WERI-Rb-1 (cell line): ENCODE data around the gene KRT80.

Experiments used
- DNase-seq: peaks from one replicate; pipeline ENCODE4 v3.0.0-alpha.2; 2020
- H3K27ac ChIP-seq: fragments of 250-450 bp; sonication (Bioruptor Pico); 2 replicates; pipeline ENCODE4 v1.5.1; 2020; ENCODE audit warnings: mild to moderate bottlenecking, moderate library complexity
- H3K27me3 ChIP-seq: fragments of 250-450 bp; sonication (Bioruptor Pico); 2 replicates; pipeline ENCODE4 v1.5.1; 2021; ENCODE audit warnings: mild to moderate bottlenecking, low read depth, moderate library complexity; ENCODE audit not compliant: insufficient read depth, severe bottlenecking
- H3K36me3 ChIP-seq: fragments of 250-450 bp; sonication (Bioruptor Pico); 2 replicates; pipeline ENCODE4 v1.5.1; 2020; ENCODE audit warnings: mild to moderate bottlenecking, moderate library complexity
- H3K4me3 ChIP-seq: 2 replicates; pipeline ENCODE4 v1.5.1; 2011; ENCODE audit warnings: low read depth, mild to moderate bottlenecking, control low read depth, low read length
- H3K9me3 ChIP-seq: fragments of 250-450 bp; sonication (Bioruptor Pico); 2 replicates; pipeline ENCODE4 v1.5.1; 2021; ENCODE audit warnings: mild to moderate bottlenecking, moderate library complexity; ENCODE audit not compliant: severe bottlenecking
- TF ChIP-seq, protein P1 (sequence below): IDR thresholded peaks from 2 replicates; pipeline ENCODE4 v1.5.1; 2011; ENCODE audit warnings: low read depth, mild to moderate bottlenecking, control low read depth, inconsistent platforms, low read length

KRT80 gene

DNA sequence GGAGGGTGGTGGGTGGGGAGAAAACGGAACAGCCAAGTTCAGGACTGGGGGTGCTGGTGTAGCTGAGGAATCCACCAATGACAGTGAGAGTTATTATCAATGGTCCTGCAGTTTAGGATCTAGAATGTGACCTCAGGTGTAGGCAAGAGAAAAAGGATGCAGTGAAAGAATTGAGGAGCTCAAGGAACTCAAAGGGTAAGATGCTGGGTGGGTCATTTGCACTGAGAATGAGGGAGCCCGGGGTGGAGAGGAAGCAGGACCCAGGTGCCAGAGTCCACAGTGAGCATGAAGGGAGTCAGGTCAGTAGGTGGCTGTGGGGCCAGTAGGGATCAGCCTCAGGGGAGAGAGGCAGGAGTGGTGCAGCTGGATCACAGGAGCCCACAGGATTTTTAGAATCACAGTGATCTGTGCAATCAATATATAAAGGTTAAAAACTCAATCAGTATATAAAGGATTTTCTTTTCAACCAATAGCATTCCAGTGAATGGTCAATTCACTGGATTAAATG is 38.1 kb upstream of the KRT80 start:
- H3K4me3 ChIP-seq = no peak overlapping the region
- no peaks in the 10 kb centered on the region for H3K36me3 ChIP-seq
- no peak for DNase-seq
- H3K27ac ChIP-seq = no peak overlapping the region
- TF ChIP-seq, protein P1, sequence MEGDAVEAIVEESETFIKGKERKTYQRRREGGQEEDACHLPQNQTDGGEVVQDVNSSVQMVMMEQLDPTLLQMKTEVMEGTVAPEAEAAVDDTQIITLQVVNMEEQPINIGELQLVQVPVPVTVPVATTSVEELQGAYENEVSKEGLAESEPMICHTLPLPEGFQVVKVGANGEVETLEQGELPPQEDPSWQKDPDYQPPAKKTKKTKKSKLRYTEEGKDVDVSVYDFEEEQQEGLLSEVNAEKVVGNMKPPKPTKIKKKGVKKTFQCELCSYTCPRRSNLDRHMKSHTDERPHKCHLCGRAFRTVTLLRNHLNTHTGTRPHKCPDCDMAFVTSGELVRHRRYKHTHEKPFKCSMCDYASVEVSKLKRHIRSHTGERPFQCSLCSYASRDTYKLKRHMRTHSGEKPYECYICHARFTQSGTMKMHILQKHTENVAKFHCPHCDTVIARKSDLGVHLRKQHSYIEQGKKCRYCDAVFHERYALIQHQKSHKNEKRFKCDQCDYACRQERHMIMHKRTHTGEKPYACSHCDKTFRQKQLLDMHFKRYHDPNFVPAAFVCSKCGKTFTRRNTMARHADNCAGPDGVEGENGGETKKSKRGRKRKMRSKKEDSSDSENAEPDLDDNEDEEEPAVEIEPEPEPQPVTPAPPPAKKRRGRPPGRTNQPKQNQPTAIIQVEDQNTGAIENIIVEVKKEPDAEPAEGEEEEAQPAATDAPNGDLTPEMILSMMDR = no peak
- H3K27me3 ChIP-seq = no peaks in the 10 kb centered on the region
- H3K9me3 ChIP-seq = no peaks in the 10 kb centered on the region

DNA sequence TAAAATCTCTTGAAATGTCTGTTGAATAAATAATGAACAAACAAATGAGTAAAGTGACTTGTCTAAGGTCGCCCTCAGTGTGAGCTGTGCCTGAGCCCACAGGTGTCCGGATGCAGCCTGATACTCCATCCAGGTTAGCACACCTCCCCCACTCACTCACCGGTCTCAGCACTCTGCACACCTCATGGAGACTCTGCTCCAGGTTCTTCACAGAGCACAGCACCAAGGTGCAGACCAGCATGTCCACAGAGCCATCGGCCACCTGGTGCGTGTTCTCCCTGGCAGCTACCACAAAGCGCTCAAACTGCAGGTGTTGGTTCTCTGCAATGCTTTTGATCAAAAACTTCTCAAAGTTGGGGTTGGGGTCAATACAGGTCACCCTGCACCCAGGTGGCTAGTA is 37.1 kb upstream of the KRT80 start:
- no peaks in the 10 kb centered on the region for H3K36me3 ChIP-seq
- H3K9me3 ChIP-seq = no peaks in the 10 kb centered on the region
- no peak overlapping the region for H3K4me3 ChIP-seq
- no peak for DNase-seq
- H3K27ac ChIP-seq = no peak overlapping the region
- H3K27me3 ChIP-seq = no peaks in the 10 kb centered on the region
- TF ChIP-seq, protein P1 = no peak

DNA sequence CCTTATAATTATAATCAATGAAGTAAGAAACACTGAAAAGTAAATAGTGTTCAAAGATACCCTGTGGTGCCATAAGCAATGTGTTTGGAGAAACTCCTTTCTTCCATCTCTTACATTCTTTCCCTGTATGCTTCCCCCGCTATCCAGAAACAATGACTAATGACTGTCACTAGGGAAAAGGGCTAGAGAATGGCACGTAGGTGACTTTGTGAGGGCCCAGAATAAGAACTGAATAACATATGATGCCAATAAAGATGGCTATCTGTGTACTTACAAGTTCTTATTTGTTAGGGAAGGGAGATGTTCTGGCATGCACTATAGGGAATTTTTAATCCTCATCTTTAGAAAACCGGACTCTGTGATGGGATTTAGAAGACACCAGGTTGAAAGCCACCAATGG is 36.6 kb upstream of the KRT80 start:
- no peak for DNase-seq
- TF ChIP-seq, protein P1 = no peak
- no peaks in the 10 kb centered on the region for H3K27me3 ChIP-seq

GRCh38 chr12:52227606-52228166 is 35.9 kb upstream of the KRT80 start:
- no peak for DNase-seq
- Histone ChIP-seq H3K36me3 (no peaks in the 10 kb centered on the region), H3K27me3 (no peaks in the 10 kb centered on the region), H3K9me3 (no peaks in the 10 kb centered on the region), H3K4me3 (no peak overlapping the region), H3K27ac (no peak overlapping the region)
- TF ChIP-seq, protein P1 = no peak

More for the DNA sequence above, 36.6 kb upstream of the KRT80 start:
- H3K9me3 ChIP-seq = no peaks in the 10 kb centered on the region
- H3K4me3 ChIP-seq = no peak overlapping the region
- H3K27ac ChIP-seq = no peak overlapping the region
- no peaks in the 10 kb centered on the region for H3K36me3 ChIP-seq

- Histone ChIP-seq H3K9me3 (no peaks in the 10 kb centered on the region), H3K36me3 (no peaks in the 10 kb centered on the region), H3K27ac (no peak overlapping the region), H3K27me3 (no peaks in the 10 kb centered on the region), H3K4me3 (no peak overlapping the region)
- TF ChIP-seq, protein P1 = no peak
- DNase-seq = no peak
Measured at GRCh38 chr12:52226446-52226845, 34.6 kb upstream of the KRT80 start.

DNA sequence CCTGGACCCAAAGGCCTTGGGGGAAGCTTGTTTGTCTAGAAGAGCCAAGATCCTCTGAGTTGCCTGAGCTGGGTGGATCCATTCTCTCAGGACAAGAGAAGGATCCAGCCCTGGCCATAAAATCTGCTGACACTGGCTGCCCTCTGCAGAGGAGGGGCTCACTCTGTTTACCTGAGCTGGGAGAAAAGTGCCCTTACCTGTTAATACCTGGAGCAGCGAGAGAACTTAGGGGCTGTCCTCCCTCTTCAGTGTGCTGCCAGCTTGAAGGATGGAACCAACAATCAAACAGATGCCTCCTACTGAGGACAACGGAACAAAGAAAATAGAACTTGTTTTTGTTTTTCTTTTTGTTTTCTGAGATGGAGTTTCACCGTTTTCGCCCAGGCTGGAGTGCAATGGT is 33.9 kb upstream of the KRT80 start:
- Histone ChIP-seq H3K27ac (no peak overlapping the region), H3K9me3 (no peaks in the 10 kb centered on the region), H3K4me3 (no peak overlapping the region), H3K27me3 (no peaks in the 10 kb centered on the region), H3K36me3 (no peaks in the 10 kb centered on the region)
- TF ChIP-seq, protein P1 = no peak
- DNase-seq = no peak
